Stimulated activated CD8-positive, alpha-beta memory T cell treated with anti-CD3 and anti-CD28 coated beads, Interleukin-12 subunit alpha, Interleukin-12 subunit beta, amount 100 ng/mL, for 24 hours (primary cell): Measurements from ENCODE around the gene PTGER3.
"Not testable (repeated sequence)": the region's sequence is repeated elsewhere in the genome, so short reads cannot be mapped to it uniquely, and the experiment has no call there.

Experiments
- DNase-seq: peaks from one replicate; pipeline ENCODE4 v3.0.0-alpha.2; 2020; ENCODE audit errors: extremely low read depth

PTGER3 gene

DNA sequence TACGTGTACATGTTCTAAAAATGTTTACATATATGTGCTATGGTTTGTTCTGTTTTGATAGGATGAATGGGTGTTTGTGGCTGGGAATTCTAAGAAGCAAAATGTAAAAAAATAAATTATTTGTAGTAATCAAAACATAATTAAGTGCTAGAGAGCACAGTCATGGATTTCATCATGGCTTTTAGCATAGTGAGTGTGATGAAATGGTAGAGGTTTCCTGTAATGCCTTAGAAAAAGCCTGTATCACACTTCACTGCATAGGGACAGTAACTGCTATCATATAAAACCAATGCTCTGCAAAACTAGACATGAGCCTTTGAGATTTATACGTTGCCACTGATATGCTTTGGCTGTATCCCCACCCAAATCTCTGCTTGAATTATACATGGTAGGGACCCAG is 99.8 kb downstream of the PTGER3 start:
- no peak for DNase-seq

DNA sequence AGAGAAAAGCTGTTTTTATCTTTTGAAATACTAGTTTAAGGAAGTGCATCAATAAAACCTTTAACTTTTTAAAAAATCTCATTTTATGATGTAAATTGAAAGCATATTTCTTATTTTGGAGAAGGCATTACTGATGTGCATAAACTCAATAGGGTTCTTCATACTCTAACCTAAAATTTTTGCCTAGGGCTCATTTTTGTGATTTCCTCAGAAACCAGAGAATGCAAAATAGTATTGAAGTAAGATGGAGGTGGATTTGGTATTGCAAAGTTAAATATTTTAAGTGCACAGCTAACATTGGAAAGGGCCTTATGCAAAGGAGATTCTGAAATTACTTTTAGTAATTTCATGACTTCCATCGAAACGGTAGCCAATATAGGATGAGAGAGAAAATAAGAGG is 101.9 kb downstream of the PTGER3 start:
- no peak for DNase-seq

DNA sequence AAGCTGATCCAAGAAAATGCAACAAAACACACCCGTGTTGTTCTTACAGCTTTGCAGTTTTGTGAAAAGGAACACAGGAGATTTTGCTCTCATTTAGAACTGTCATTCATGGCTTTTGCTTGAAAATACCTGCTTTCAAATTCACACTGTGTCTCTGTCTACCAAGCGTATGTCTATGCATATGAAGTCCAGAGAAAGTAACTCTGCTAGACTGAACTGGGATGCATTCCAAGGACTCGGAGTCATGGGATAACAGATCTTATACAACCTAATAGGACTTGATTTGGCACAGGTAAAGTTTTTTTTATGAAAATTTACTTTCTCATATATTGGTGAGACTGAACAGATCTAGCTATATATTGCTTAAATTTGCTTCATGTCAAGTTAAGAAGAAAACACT is 102.4 kb downstream of the PTGER3 start:
- no peak for DNase-seq

DNA sequence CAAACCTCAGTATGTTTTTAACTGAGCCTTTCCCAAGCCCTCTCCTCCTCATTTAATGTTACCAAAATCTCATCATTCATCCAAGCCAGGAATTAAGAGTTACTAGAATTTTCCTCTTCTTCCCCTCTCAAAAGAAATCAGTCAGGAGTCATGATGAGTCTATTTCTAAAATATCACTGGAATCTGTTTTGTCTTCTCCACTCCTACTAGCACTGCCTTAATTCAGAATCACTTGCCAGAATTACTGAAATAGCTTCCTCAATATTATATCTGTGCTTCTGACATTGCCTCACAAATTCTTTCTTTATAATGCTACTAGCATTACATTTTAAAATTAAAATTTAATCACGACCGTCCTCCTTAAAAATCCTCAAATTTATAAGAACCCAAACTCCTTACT is 106.1 kb downstream of the PTGER3 start:
- DNase-seq, result no peak

DNA sequence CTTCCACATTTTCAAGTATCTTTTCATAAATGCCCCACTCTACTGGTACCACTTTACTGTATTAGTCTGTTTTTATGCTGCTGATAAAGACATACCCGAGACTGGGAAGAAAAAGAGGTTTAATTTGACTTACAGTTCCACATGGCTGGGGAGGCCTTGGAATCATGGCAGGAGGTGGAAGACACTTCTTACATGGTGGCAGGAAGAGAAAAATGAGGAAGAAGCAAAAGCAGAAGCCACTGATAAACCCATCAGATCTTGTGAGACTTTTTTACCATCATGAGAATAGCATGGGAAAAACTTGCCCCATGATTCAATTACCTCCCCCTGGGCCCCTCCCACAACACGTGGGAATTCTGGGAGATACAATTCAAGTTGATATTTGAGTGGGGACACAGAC is 107.2 kb downstream of the PTGER3 start:
- DNase-seq, result not testable (repeated sequence)

DNA sequence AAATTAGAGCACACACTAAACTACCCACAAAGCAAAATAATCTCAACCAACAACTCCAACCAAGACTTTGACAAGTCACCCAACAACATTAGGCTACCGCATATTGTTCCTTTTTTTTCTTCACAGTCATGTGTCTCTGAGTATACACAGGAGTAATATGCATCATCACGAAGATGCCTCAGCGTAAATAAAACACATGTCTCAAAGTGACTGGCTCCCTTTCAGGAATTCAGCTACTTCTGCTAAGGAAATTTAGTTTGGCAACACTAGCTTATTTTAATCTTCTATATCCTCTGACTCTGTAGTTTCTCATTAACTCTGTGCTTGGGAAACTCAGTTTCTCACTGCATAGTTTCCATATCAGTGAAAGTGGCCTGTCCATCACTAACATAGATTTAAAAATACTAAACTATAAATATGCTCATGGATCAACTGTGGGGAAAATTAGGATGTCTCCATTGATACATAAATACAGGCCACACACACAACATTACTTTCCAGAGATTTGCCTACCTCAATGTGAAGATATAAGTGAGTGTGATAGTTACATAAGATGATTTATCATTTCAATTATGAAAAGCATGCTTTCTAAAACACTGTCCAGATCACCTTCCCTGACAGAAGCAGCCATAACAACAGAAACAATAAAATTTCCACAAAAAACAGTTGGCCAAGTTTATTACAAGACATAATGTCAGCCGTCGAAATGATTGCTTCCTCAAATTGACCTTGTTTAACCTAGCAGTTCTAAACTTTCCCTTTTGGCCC is 113.2 kb downstream of the PTGER3 start:
- DNase-seq, result no peak

DNA sequence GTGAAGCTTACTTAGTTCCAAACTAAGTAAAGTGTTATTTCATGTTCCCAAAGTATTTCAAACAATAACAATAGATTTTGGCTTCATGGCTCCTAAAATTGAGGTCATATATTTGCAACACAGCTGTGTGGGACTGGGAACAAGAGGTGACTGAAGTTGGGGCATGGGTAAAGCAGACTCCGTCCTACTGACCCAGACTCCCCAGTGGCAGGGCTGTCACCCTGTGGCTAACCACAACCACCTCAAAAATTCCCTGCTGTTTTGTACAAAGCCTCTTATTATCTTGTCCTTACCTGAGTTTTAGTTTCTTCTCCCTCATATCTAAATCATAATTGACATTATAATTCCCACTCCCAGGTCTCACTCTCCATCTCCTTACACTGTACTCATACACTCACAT is 117.6 kb downstream of the PTGER3 start:
- DNase-seq, result no peak

DNA sequence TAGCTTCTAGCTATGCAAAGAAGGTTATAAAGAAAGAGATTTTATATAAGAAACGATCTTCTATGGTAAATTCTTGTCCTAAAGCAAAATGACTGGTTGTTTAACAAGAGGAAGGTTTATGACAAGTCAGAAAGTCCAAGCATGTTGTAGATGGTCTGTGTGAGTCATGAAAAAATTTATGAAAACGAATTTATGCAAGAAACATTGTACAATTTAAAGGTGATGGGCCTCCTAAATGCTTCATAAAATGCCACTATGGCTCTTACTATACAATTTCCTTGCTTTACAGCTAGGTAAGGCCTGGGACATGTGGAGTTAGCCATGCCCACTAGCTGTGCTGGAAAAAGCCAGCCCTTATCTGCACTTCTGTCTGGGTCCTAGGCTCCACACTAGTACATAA is 125.4 kb downstream of the PTGER3 start:
- no peak for DNase-seq
